Hepatocyte (in vitro differentiated cells): Measurements from ENCODE around the gene CASP4.

Experiments used
- CTCF ChIP-seq: fragments of 200-600 bp; sonication (generic); IDR thresholded peaks from 2 replicates; pipeline ENCODE4 v1.5.1; 2016; ENCODE audit warnings: antibody characterized with exemption, mild to moderate bottlenecking; ENCODE audit not compliant: poor library complexity
- EZH2 ChIP-seq: fragments of 200-600 bp; sonication (generic); IDR thresholded peaks from 2 replicates; pipeline ENCODE4 v1.6.1; 2016; ENCODE audit warnings: antibody characterized with exemption, mild to moderate bottlenecking, borderline replicate concordance

GRCh38 chr11:104912102-104912501 is 56.3 kb downstream of the CASP4 start:
- TF ChIP-seq CTCF (no peak), EZH2 (no peak)
